K562 (cell line): ENCODE results near the gene HDAC2. TPM values are rescaled to one million over a fixed set of nuclear protein-coding genes. Genes with fewer than 3 reads are reported as not detected.

Experiments used
- ATAC-seq: fragments of 200-7000 bp; cut with Tn5 transposase; 3 replicates; pipeline ENCODE4 v1.9.1; 2020; ENCODE audit warnings: moderate library complexity
- BruUV-seq: library from RNA; stranded (reverse); fragments of 400-500 nt; replicated peaks from 2 replicates; lab custom pipeline; 2021; lab: Mats Ljungman, UMichigan
- CTCF ChIA-PET: fragments of 300-600 bp; formaldehyde crosslinking; extraction: SDS; loops from one replicate; lab custom pipeline; 2021; ENCODE audit warnings: low intra/inter-chr PET ratio; lab: Yijun Ruan, JAX
- POLR2A ChIA-PET: fragments of 300-600, 350-650 bp; sonication (Branson Sonifier 250); formaldehyde crosslinking; extraction: SDS; loops from one replicate; lab custom pipeline; 2021; ENCODE audit warnings: antibody characterized with exemption, inconsistent platforms; lab: Yijun Ruan, JAX
- DNase-seq, 4 experiments: peaks; one replicate each; pipeline versions ENCODE4 v3.0.0 to v3.0.0-alpha.2; 2011 to 2018; ENCODE audit warnings: low spot score in 3 of 4, mixed read lengths in 3 of 4; ENCODE audit errors: extremely low read depth in 1 of 4
- FAIRE-seq: peaks from 2 replicates; lab custom pipeline; 2011; peaks lifted over from hg19 to GRCh38; lab: Jason Lieb, UNC
- H2AFZ ChIP-seq: 2 replicates; pipeline ENCODE4 v1.6.0; 2011; ENCODE audit warnings: low read depth, low read length, control low read depth, inconsistent platforms
- H3K27ac ChIP-seq: fragments of 200-600 bp; 3 replicates; pipeline ENCODE4 v1.8.0; 2011; ENCODE audit warnings: low read depth, mild to moderate bottlenecking, control low read depth, inconsistent platforms, low read length, moderate library complexity, mixed read lengths; ENCODE audit errors: extremely low read depth
- H3K27me3 ChIP-seq, 2 experiments: fragments of 300-600 bp in 1 of 2; 2 replicates in 1 of 2; 3 replicates in 1 of 2; pipeline versions ENCODE4 v1.6.0 to v1.8.0; 2011; ENCODE audit warnings: inconsistent platforms in 2 of 2, low read length in 2 of 2, mild to moderate bottlenecking in 1 of 2, mixed read lengths in 1 of 2, moderate library complexity in 1 of 2; ENCODE audit not compliant: control insufficient read depth in 2 of 2, insufficient read depth in 2 of 2
- H3K36me3 ChIP-seq: fragments of 300-600 bp; 3 replicates; pipeline ENCODE4 v1.8.0; 2011; ENCODE audit warnings: mild to moderate bottlenecking, low read length, inconsistent platforms; ENCODE audit not compliant: control insufficient read depth, insufficient read depth
- H3K4me1 ChIP-seq, 2 experiments: fragments of 200-600 bp in 1 of 2; replicated peaks in 1 of 2; 2 replicates in 1 of 2; 3 replicates in 1 of 2; pipeline versions ENCODE4 v1.5.1 to v1.8.0; 2011; ENCODE audit warnings: inconsistent platforms in 2 of 2, low read length in 2 of 2, mild to moderate bottlenecking in 1 of 2, mixed read lengths in 1 of 2, moderate library complexity in 1 of 2; ENCODE audit not compliant: control insufficient read depth in 2 of 2, insufficient read depth in 2 of 2
- H3K4me2 ChIP-seq: 2 replicates; pipeline ENCODE4 v1.6.1; 2011; ENCODE audit warnings: low read length, control low read depth, inconsistent platforms, mixed read lengths; ENCODE audit not compliant: insufficient read depth
- H3K4me3 ChIP-seq: fragments of 200-600 bp; sonication (generic), shearing (Covaris generic); 2 replicates; pipeline ENCODE4 v1.5.1; 2016; ENCODE audit warnings: control low read depth, inconsistent platforms
- H3K79me2 ChIP-seq: fragments of 200-600 bp; 3 replicates; pipeline ENCODE4 v1.8.0; 2011; ENCODE audit warnings: low read length, inconsistent platforms; ENCODE audit not compliant: control insufficient read depth, insufficient read depth
- H3K9ac ChIP-seq, 2 experiments: 2 replicates each; pipeline versions ENCODE4 v1.6.0 to v1.6.1; 2011; ENCODE audit warnings: low read depth in 2 of 2, low read length in 2 of 2, control low read depth in 1 of 2, inconsistent platforms in 1 of 2, mild to moderate bottlenecking in 1 of 2, mixed read lengths in 1 of 2; ENCODE audit not compliant: insufficient read depth in 1 of 2
- H3K9me1 ChIP-seq: one replicate; pipeline ENCODE4 v1.6.0; 2011; ENCODE audit warnings: inconsistent platforms, mild to moderate bottlenecking, low read length, moderate library complexity; ENCODE audit not compliant: control insufficient read depth, insufficient read depth
- H3K9me3 ChIP-seq: replicated peaks from 2 replicates; pipeline ENCODE4 v1.5.1; 2011; ENCODE audit warnings: low read depth, low read length, inconsistent platforms; ENCODE audit not compliant: control insufficient read depth, insufficient read depth
- H4K20me1 ChIP-seq: replicated peaks from 2 replicates; pipeline ENCODE4 v1.6.1; 2011; ENCODE audit warnings: low read length, inconsistent platforms, mixed read lengths; ENCODE audit not compliant: control insufficient read depth, insufficient read depth
- ATF3 ChIP-seq, 2 experiments: fragments of 450-650 bp in 1 of 2; sonication (generic) in 1 of 2; formaldehyde crosslinking in 1 of 2; IDR thresholded peaks in 1 of 2; conservative IDR thresholded peaks in 1 of 2; 2 replicates each; pipeline versions ENCODE4 v1.6.1 to v1.8.1; 2016 to 2023; ENCODE audit warnings: mild to moderate bottlenecking in 2 of 2, moderate library complexity in 2 of 2, inconsistent platforms in 1 of 2, missing genetic modification reagents in 1 of 2
- BRD9 ChIP-seq: fragments of 450-650 bp; IDR thresholded peaks from 2 replicates; pipeline ENCODE4 v1.6.1; 2018; ENCODE audit warnings: low read depth; ENCODE audit not compliant: partially characterized antibody
- C11orf30 ChIP-seq: fragments of 450-650 bp; IDR thresholded peaks from 2 replicates; pipeline ENCODE4 v1.6.1; 2016; ENCODE audit warnings: low read depth, mild to moderate bottlenecking
- CREM ChIP-seq: IDR thresholded peaks from 2 replicates; pipeline ENCODE4 v1.6.1; 2014; ENCODE audit warnings: antibody characterized with exemption, low read depth
- DACH1 ChIP-seq: fragments of 450-650 bp; IDR thresholded peaks from 2 replicates; pipeline ENCODE4 v1.6.1; 2018; ENCODE audit not compliant: partially characterized antibody
- GATAD2B ChIP-seq: fragments of 450-650 bp; IDR thresholded peaks from 2 replicates; pipeline ENCODE4 v1.6.1; 2017; ENCODE audit warnings: mild to moderate bottlenecking, borderline replicate concordance
- KLF13 ChIP-seq: fragments of 450-650 bp; IDR thresholded peaks from 2 replicates; pipeline ENCODE4 v1.6.1; 2016; ENCODE audit warnings: missing genetic modification characterization, low read depth, mild to moderate bottlenecking, missing compliant biosample characterization, moderate library complexity, borderline replicate concordance
- KLF6 ChIP-seq: fragments of 250-450 bp; sonication (Bioruptor Pico); IDR thresholded peaks from 2 replicates; pipeline ENCODE4 v1.4.0; 2020; ENCODE audit warnings: mild to moderate bottlenecking, moderate library complexity, borderline replicate concordance
- MAFG ChIP-seq: fragments of 450-650 bp; conservative IDR thresholded peaks from 2 replicates; pipeline ENCODE4 v1.6.1; 2016; ENCODE audit warnings: missing genetic modification characterization, missing compliant biosample characterization
- MIER1 ChIP-seq: fragments of 450-650 bp; IDR thresholded peaks from 2 replicates; pipeline ENCODE4 v1.6.1; 2016; ENCODE audit warnings: antibody characterized with exemption, mild to moderate bottlenecking, low read depth
- NUFIP1 ChIP-seq: fragments of 450-650 bp; IDR thresholded peaks from 2 replicates; pipeline ENCODE4 v1.6.1; 2018; ENCODE audit not compliant: partially characterized antibody
- PRDM10 ChIP-seq: fragments of 450-650 bp; IDR thresholded peaks from 2 replicates; pipeline ENCODE4 v1.6.1; 2018; ENCODE audit not compliant: partially characterized antibody
- ZNF12 ChIP-seq: sonication (generic); formaldehyde crosslinking; IDR thresholded peaks from 2 replicates; pipeline ENCODE4 v1.4.0; 2020; ENCODE audit warnings: mild to moderate bottlenecking, missing genetic modification reagents
- ZNF316 ChIP-seq: fragments of 450-650 bp; IDR thresholded peaks from 2 replicates; pipeline ENCODE4 v1.6.1; 2016
- ZNF778 ChIP-seq: fragments of 450-650 bp; formaldehyde crosslinking; IDR thresholded peaks from 2 replicates; pipeline ENCODE4 v1.4.0; 2020; ENCODE audit warnings: mild to moderate bottlenecking, moderate library complexity
- ZSCAN29 ChIP-seq: fragments of 450-650 bp; IDR thresholded peaks from 2 replicates; pipeline ENCODE4 v1.6.1; 2017
- WGBS: fragments of 100-300 bp; shearing (Covaris generic); methylation state at CpG from one replicate; pipeline ENCODE4 v1.1.6; 2016; ENCODE audit warnings: low coverage, mixed read lengths; ENCODE audit not compliant: insufficient coverage; ENCODE audit errors: missing lambda C conversion rate; 5-methylcytosine and 5-hydroxymethylcytosine counted together
- in situ Hi-C: fragments of 300-500 bp; cut with MboI; formaldehyde crosslinking; loops from 4 replicates; pipeline ENCODE4 v1.15.0; 2018; ENCODE audit warnings: inconsistent platforms, mixed read lengths
- intact Hi-C: fragments of 100-400 bp; cut with micrococcal nuclease; formaldehyde crosslinking; loops from 2 replicates; pipeline ENCODE4 v1.14.2; 2022
- polyA plus RNA-seq, 8 experiments: library from polyadenylated mRNA; depleted of rRNA in 4 of 8; stranded (reverse) in 5 of 8; unstranded in 3 of 8; fragments of >200 nt; fragmentation: Nextera tagmentation in 2 of 8; fragmentation: Illumina TruSeq in 1 of 8; extraction: Ambion mirVana in 2 of 8; extraction: Trizol in 1 of 8; gene quantifications; 2 replicates each; pipeline versions ENCODE4 v1.2.1 to v1.2.3, GENCODE V29; 2011 to 2014; ENCODE audit warnings: inconsistent platforms in 1 of 8, missing spikeins in 1 of 8
- total RNA-seq, 7 experiments: library from RNA; depleted of rRNA in 6 of 7; stranded (reverse); fragments of >200 nt in 6 of 7; fragmentation: Illumina TruSeq in 2 of 7; extraction: Trizol in 2 of 7; gene quantifications; 2 replicates each; pipeline versions ENCODE4 v1.2.1 to v1.2.3, GENCODE V29; 2011 to 2021; ENCODE audit warnings: low replicate concordance in 1 of 7

The HDAC2 gene
- total and polyA plus RNA-seq, 9 of the 15 experiments (the other 6 are each of a cell fraction or from before 2014, with no cell fraction given): 67.0 to 277 (median 151) TPM

GRCh38 chr6:113886512-113886911 is 84.4 kb downstream of the HDAC2 start:
- in situ Hi-C loops: no loop called here

More at GRCh38 chr6:113886512-113886911, 84.4 kb downstream of the HDAC2 start:
- no peaks in the 10 kb centered on the region for H4K20me1 ChIP-seq
- no peaks in the 10 kb centered on the region for H3K9me1 ChIP-seq
- H3K9ac ChIP-seq: no peak overlapping the region
- BruUV-seq: no TSS peak
- TF ChIP-seq C11orf30: peak; percentile 31; the same call in 1 of the 2 replicates
- no peak for TF ChIP-seq DACH1
- no peak for TF ChIP-seq BRD9
- no peak for TF ChIP-seq KLF6
- TF ChIP-seq CREM: no peak
- no peak for TF ChIP-seq KLF13 (tag)
- TF ChIP-seq ZSCAN29: no peak
- TF ChIP-seq MAFG (tag): peak; percentile 32; the same call in 1 of the 2 replicates
- TF ChIP-seq NUFIP1: no peak
- no peak for TF ChIP-seq GATAD2B
- TF ChIP-seq MIER1: no peak
- no peak for TF ChIP-seq ZNF12 (CRISPR knock-in tag)
- no peak for TF ChIP-seq ATF3 (IDR thresholded peaks at IDR 0.05)
- no peak for TF ChIP-seq ATF3 (CRISPR knock-in tag; conservative IDR thresholded peaks at IDR 0.05)
- peak; percentile 59 for TF ChIP-seq ZNF316
- no peak for TF ChIP-seq ZNF778 (CRISPR knock-in tag)
- no peak for TF ChIP-seq PRDM10
- ChIA-PET CTCF (no interaction called here), POLR2A (no interaction called here)
- intact Hi-C loops: no loop called here
- H3K4me2 ChIP-seq: no peak overlapping the region
- no peaks in the 10 kb centered on the region for H3K79me2 ChIP-seq
- no peaks in the 10 kb centered on the region for H3K4me1 ChIP-seq
- no peaks in the 10 kb centered on the region for H3K9me3 ChIP-seq
- 0 out of 5 replicates have a peak, but pooled peaks cover 0 to 2% of the 10 kb centered on the region in 2 experiments for H3K27me3 ChIP-seq
- DNase-seq (no peak), ATAC-seq (no peak), FAIRE-seq (no peak)
- no peak overlapping the region for H3K4me3 ChIP-seq
- H3K27ac ChIP-seq: no peak overlapping the region
- 0% methylated on average over 1 of the region's 1 CpG for WGBS
- no peak overlapping the region for H2AFZ ChIP-seq
- H3K36me3 ChIP-seq: no peaks in the 10 kb centered on the region
